PC-3 (cell line): ENCODE results near the gene DMD. TPM values are rescaled to one million over a fixed set of nuclear protein-coding genes. Genes with fewer than 3 reads are reported as not detected.

ENCODE experiments used
- ATAC-seq: fragments of 200-7000 bp; cut with Tn5 transposase; 2 replicates; pipeline ENCODE4 v1.9.1; 2020; ENCODE audit warnings: mild to moderate bottlenecking, moderate library complexity
- BruUV-seq: library from RNA; stranded (reverse); fragments of 400-500 nt; replicated peaks from 2 replicates; lab custom pipeline; 2021; lab: Mats Ljungman, UMichigan
- CTCF ChIA-PET: fragments of 300-600 bp; sonication (Branson Sonifier 250); formaldehyde crosslinking; loops from one replicate; lab custom pipeline; 2022; ENCODE audit warnings: antibody characterized with exemption; lab: Charles Lee
- POLR2A ChIA-PET: fragments of 300-600 bp; sonication (Branson Sonifier 250); formaldehyde crosslinking; loops from one replicate; lab custom pipeline; 2022; ENCODE audit warnings: antibody characterized with exemption; ENCODE audit not compliant: unreplicated experiment; lab: Charles Lee
- DNase-seq: peaks from one replicate; pipeline ENCODE4 v3.0.0-alpha.2; 2015
- H2AFZ ChIP-seq: fragments of 300-600 bp; sonication (generic); 2 replicates; pipeline ENCODE4 v1.6.0; 2016; ENCODE audit warnings: antibody characterized with exemption, low read length
- H3F3A ChIP-seq: fragments of 300-600 bp; sonication (generic); one replicate; pipeline ENCODE4 v1.6.0; 2017; ENCODE audit warnings: antibody characterized with exemption, low read length, control low read depth, mild to moderate bottlenecking; ENCODE audit not compliant: unreplicated experiment
- H3K27ac ChIP-seq: fragments of 300-600 bp; sonication (generic); 2 replicates; pipeline ENCODE4 v1.5.1; 2016; ENCODE audit warnings: mild to moderate bottlenecking, low read length
- H3K27me3 ChIP-seq: fragments of 300-600 bp; sonication (generic); 2 replicates; pipeline ENCODE4 v1.6.1; 2016; ENCODE audit warnings: low read length, mixed read lengths
- H3K36me3 ChIP-seq: fragments of 300-600 bp; sonication (generic); 2 replicates; pipeline ENCODE4 v1.6.1; 2016; ENCODE audit warnings: low read depth, mixed run types, low read length, mixed read lengths
- H3K4me1 ChIP-seq: fragments of 300-600 bp; sonication (generic); 2 replicates; pipeline ENCODE4 v1.5.1; 2016; ENCODE audit warnings: low read length; ENCODE audit not compliant: insufficient read depth
- H3K4me2 ChIP-seq: fragments of 300-600 bp; sonication (generic); 2 replicates; pipeline ENCODE4 v1.6.0; 2016; ENCODE audit warnings: low read length
- H3K4me3 ChIP-seq: fragments of 300-600 bp; sonication (generic); 2 replicates; pipeline ENCODE4 v1.5.1; 2016; ENCODE audit warnings: mild to moderate bottlenecking, low read length, mixed read lengths
- H3K79me2 ChIP-seq: fragments of 300-600 bp; sonication (generic); 2 replicates; pipeline ENCODE4 v1.6.1; 2017; ENCODE audit warnings: low read length, mixed read lengths
- H3K9ac ChIP-seq: fragments of 300-600 bp; sonication (generic); 2 replicates; pipeline ENCODE4 v1.6.0; 2016; ENCODE audit warnings: mild to moderate bottlenecking, low read length
- H3K9me2 ChIP-seq: fragments of 300-600 bp; sonication (generic); replicated peaks from 2 replicates; pipeline ENCODE4 v1.6.1; 2016; ENCODE audit warnings: mixed run types, low read length, mixed read lengths
- H3K9me3 ChIP-seq: fragments of 300-600 bp; sonication (generic); 2 replicates; pipeline ENCODE4 v1.6.1; 2016; ENCODE audit warnings: low read length, mixed read lengths
- H4K20me1 ChIP-seq: fragments of 300-600 bp; sonication (generic); 2 replicates; pipeline ENCODE4 v1.6.1; 2016; ENCODE audit warnings: low read length, mixed read lengths
- CTCF ChIP-seq: fragments of 300-600 bp; sonication (generic); conservative IDR thresholded peaks from 2 replicates; pipeline ENCODE4 v1.5.1; 2017; ENCODE audit warnings: antibody characterized with exemption, low read depth, mild to moderate bottlenecking, low read length
- EZH2 ChIP-seq: fragments of 300-600 bp; sonication (generic); IDR thresholded peaks from one replicate; pipeline ENCODE4 v1.6.1; 2017; ENCODE audit warnings: antibody characterized with exemption, mild to moderate bottlenecking, low read length; ENCODE audit not compliant: unreplicated experiment
- EZH2phosphoT487 ChIP-seq: fragments of 300-600 bp; sonication (generic); IDR thresholded peaks from 2 replicates; pipeline ENCODE4 v1.6.1; 2018; ENCODE audit warnings: mild to moderate bottlenecking, antibody characterized with exemption, low read length, borderline replicate concordance
- intact Hi-C: fragments of 100-400 bp; cut with micrococcal nuclease; formaldehyde crosslinking; loops from 2 replicates; pipeline ENCODE4 v1.9.0; 2023
- total RNA-seq: library from RNA; depleted of rRNA; stranded (reverse); fragments of >200 nt; gene quantifications from 2 replicates; pipeline ENCODE4 v1.2.3, GENCODE V29; 2014

DMD gene
- total RNA-seq, 1 experiment from 2014 or later, result not detected

GRCh38 chrX:31893525-31893924 lies 1317.8 kb downstream of the DMD start:
- no peaks in the 10 kb centered on the region for H3F3A ChIP-seq
- no peak for TF ChIP-seq EZH2phosphoT487
- no peak for TF ChIP-seq EZH2
- no peak for TF ChIP-seq CTCF
- no peaks in the 10 kb centered on the region for H3K9me3 ChIP-seq
- no peaks in the 10 kb centered on the region for H3K27me3 ChIP-seq
- intact Hi-C loops, result no loop called here
- BruUV-seq, result no TSS peak
- ATAC-seq (no peak), DNase-seq (no peak)
- no peaks in the 10 kb centered on the region for H3K79me2 ChIP-seq
- H3K4me1 ChIP-seq, result no peaks in the 10 kb centered on the region
- H3K9me2 ChIP-seq, result no peaks in the 10 kb centered on the region
- H3K36me3 ChIP-seq, result no peaks in the 10 kb centered on the region
- H4K20me1 ChIP-seq, result no peaks in the 10 kb centered on the region
- H3K4me2 ChIP-seq, result no peak overlapping the region
- H3K4me3 ChIP-seq, result no peak overlapping the region
- no peak overlapping the region for H3K9ac ChIP-seq
- POLR2A ChIA-PET, result no interaction called here
- no peak overlapping the region for H2AFZ ChIP-seq
- H3K27ac ChIP-seq, result no peak overlapping the region
- CTCF ChIA-PET, result no interaction called here

- intact Hi-C loops, result no loop called here
Measured at GRCh38 chrX:31889088-31889487, 1322.3 kb downstream of the DMD start.

More at GRCh38 chrX:31889088-31889487, 1322.3 kb downstream of the DMD start:
- DNase-seq, result no peak
- ATAC-seq, result no peak
- no peaks in the 10 kb centered on the region for H3K9me2 ChIP-seq
- TF ChIP-seq EZH2, result no peak
- TF ChIP-seq EZH2phosphoT487, result no peak
- TF ChIP-seq CTCF, result no peak
- no peak overlapping the region for H3K9ac ChIP-seq
- no peaks in the 10 kb centered on the region for H4K20me1 ChIP-seq
- no TSS peak for BruUV-seq
- H3K36me3 ChIP-seq, result no peaks in the 10 kb centered on the region
- no peaks in the 10 kb centered on the region for H3F3A ChIP-seq
- H3K9me3 ChIP-seq, result no peaks in the 10 kb centered on the region
- H2AFZ ChIP-seq, result no peak overlapping the region
- H3K27me3 ChIP-seq, result no peaks in the 10 kb centered on the region
- no peak overlapping the region for H3K4me2 ChIP-seq
- POLR2A ChIA-PET, result no interaction called here
- H3K4me3 ChIP-seq, result no peak overlapping the region
- H3K27ac ChIP-seq, result no peak overlapping the region
- no peaks in the 10 kb centered on the region for H3K4me1 ChIP-seq
- no peaks in the 10 kb centered on the region for H3K79me2 ChIP-seq
- CTCF ChIA-PET, result no interaction called here
